Choroid plexus epithelial cell (primary cell): ENCODE data around the gene TLK2.

ENCODE experiments used
- DNase-seq: peaks from one replicate; pipeline ENCODE4 v3.0.0-alpha.2; 2010; ENCODE audit warnings: low read depth
- H3K4me3 ChIP-seq: 2 replicates; pipeline ENCODE4 v1.5.1; 2011; ENCODE audit warnings: low read depth, mild to moderate bottlenecking, control low read depth, low read length, moderate library complexity
- TF ChIP-seq, protein P1 (sequence below): conservative IDR thresholded peaks from 2 replicates; pipeline ENCODE4 v1.5.1; 2011; ENCODE audit warnings: low read depth, mild to moderate bottlenecking, control low read depth, inconsistent platforms, low read length, moderate library complexity

TLK2 gene

DNA sequence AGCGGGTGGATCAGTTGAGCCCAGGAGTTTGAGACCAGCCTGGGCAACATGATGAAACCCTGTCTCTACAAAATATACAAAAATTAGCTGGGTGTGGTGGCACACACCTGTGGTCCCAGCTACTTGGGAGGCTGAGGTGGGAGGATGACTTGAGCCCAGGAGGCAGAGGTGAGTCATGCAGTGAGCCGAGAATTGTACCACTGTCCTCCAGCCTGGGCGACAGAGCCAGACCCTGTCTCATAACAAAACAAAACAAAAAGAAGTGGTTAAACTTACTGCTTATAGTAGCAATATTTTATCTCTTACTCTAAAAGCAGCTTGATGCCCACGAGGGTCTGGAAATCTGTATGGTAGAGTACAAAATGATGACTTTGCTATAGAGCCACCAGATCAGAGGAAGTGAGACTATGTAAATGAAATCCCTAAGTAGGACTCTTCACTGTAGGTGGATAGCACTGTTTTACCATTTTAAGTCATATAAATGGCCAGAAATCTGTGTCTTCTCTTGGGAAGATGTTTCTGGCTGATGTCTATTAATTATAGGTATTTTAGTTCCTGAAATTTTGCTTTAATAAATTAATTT, 88.5 kb downstream of the TLK2 start:
- DNase-seq = no peak
- TF ChIP-seq, protein P1, sequence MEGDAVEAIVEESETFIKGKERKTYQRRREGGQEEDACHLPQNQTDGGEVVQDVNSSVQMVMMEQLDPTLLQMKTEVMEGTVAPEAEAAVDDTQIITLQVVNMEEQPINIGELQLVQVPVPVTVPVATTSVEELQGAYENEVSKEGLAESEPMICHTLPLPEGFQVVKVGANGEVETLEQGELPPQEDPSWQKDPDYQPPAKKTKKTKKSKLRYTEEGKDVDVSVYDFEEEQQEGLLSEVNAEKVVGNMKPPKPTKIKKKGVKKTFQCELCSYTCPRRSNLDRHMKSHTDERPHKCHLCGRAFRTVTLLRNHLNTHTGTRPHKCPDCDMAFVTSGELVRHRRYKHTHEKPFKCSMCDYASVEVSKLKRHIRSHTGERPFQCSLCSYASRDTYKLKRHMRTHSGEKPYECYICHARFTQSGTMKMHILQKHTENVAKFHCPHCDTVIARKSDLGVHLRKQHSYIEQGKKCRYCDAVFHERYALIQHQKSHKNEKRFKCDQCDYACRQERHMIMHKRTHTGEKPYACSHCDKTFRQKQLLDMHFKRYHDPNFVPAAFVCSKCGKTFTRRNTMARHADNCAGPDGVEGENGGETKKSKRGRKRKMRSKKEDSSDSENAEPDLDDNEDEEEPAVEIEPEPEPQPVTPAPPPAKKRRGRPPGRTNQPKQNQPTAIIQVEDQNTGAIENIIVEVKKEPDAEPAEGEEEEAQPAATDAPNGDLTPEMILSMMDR = no peak
- H3K4me3 ChIP-seq = no peak overlapping the region

DNA sequence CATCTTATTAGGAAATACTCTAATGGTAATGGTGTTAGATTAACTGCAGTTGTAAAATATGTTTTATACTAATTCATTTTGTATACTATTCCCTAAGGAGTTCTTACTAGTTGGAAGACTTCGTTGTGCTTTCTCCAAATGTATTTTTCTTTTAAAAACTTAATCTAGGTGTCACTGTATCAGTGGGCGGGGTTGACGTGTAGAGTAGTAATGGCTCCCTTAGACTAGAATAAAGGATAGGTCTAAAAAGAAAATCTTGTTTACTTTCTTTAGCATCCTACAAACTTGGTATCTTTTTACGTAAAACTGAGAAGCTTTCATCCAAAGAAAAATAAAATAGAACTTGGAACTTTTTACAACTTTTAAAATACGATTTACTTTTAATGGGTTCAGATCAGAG, 93.9 kb downstream of the TLK2 start:
- TF ChIP-seq, protein P1 = no peak
- DNase-seq = peak; percentile 40
- H3K4me3 ChIP-seq = no peak overlapping the region

DNA sequence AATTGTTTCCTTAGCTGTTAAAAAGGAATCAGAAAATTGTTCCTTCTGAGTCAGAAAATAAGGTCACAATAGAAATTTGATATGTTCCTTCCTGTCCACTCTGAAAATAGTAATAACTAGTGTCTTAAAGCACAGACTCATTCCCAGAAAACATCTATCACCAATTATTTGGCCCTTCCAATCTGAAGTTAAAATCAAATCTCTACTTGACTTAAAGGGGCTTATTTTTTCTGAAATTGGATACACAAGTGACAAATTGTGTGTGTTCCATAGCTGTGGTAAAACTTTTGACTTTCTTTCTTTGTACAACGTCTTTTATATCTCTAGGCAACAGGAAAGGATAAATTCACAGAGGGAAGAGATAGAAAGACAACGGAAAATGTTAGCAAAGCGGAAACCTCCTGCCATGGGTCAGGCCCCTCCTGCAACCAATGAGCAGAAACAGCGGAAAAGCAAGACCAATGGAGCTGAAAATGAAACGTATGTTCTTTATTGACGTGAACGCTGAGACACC, 94.3 kb downstream of the TLK2 start:
- peak; percentile 88 for DNase-seq
- peak overlapping the region; percentile 12 for H3K4me3 ChIP-seq
- TF ChIP-seq, protein P1 = no peak

DNA sequence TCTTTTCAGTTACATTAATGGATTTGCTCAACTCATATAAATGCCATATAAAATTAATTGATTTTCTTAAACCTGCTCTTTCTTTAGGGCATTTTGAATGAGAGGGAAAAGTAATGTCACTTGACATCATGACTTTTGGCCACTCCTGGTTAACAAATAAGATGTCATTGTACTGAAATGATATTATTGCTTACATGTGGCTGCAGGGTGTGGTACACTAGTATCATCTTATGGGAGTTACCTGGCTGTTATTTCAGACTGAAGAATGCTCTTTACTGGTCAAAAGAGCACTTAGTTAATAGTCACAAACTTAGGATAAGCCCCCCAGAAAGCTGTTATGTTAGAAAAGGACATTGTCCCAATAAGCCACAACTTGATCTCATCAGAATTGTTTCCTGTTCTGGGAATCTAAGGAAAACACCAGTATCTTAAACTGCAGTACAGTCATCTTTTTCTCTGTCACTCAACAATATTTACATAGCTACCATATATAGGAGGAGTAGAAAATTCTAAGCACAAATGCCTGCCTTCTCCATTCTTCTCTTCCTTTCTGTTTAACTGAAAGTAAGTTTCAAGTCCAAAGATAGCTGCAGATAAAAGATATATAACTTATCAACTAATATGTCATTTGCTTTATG, 95.0 kb downstream of the TLK2 start:
- TF ChIP-seq, protein P1 = no peak
- H3K4me3 ChIP-seq = peak overlapping the region; percentile 12
- DNase-seq = peak; percentile 37

DNA sequence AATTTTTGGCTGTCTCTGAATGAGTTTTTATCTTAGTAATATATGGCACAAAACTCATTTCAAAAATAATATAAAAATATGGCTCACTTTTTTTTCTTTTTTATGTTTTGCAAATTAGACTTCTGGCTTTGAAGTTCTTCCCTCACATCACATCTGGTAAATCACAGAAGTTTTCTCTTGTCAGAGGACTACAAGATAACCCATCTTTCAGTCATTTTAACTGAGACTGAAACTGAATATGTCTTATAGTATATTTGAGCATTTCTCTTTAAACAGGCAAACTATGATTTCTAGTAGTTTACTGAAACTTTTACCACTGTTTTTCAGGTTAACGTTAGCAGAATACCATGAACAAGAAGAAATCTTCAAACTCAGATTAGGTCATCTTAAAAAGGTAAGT, 97.8 kb downstream of the TLK2 start:
- H3K4me3 ChIP-seq = no peak overlapping the region
- DNase-seq = no peak
- TF ChIP-seq, protein P1 = no peak

DNA sequence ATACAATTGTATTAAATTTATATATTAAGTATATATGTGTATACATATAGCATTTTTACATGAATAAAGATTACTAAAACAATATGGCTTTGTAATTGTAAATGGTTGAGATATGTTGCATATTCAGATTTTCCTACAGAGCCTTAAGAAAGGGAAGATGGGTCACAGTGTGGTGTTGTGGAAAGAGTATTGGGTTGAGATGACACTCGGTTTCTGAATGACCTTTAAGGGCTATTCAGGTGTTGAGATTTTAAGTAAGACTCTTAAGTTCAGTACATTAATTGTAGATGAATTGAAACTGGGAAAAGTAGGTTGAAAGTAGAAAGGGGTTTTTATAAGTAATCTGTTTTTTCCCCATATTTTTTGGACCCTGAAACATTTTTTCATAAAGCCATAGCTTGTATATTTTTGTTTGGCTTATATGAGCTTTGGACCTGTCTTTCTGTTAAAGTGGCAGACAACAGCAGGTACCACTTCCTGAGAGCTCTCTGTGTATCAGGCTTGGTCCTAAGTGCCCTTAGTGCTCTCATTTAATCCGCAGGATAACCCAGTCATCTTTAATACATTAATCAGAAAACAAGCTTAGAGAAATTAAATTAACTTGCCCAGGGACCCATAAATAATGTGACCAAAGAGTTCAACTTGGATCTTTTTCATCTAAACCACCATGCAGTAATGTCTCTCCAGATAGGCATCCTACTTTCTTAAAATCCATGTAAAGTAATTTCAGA, 100.3 kb downstream of the TLK2 start:
- TF ChIP-seq, protein P1 = no peak
- no peak overlapping the region for H3K4me3 ChIP-seq
- no peak for DNase-seq
